ENCODE results near the gene MOG.

- TF ChIP-seq CTCF (IDR thresholded peaks at IDR 0.05) (no peak), ZFX (IDR thresholded peaks at IDR 0.05; ENCODE audit: borderline replicate concordance) (no peak)
Measured at GRCh38 chr6:29656798-29657197, at the start of gene MOG.

Measured in 22Rv1 (cell line).